ENCODE results near the gene PRX. TPM values are rescaled to one million over a fixed set of nuclear protein-coding genes. Genes with fewer than 3 reads are reported as not detected.

PRX gene
- total and polyA plus RNA-seq, 2 experiments from 2014 or later, result 4.2 TPM

DNA sequence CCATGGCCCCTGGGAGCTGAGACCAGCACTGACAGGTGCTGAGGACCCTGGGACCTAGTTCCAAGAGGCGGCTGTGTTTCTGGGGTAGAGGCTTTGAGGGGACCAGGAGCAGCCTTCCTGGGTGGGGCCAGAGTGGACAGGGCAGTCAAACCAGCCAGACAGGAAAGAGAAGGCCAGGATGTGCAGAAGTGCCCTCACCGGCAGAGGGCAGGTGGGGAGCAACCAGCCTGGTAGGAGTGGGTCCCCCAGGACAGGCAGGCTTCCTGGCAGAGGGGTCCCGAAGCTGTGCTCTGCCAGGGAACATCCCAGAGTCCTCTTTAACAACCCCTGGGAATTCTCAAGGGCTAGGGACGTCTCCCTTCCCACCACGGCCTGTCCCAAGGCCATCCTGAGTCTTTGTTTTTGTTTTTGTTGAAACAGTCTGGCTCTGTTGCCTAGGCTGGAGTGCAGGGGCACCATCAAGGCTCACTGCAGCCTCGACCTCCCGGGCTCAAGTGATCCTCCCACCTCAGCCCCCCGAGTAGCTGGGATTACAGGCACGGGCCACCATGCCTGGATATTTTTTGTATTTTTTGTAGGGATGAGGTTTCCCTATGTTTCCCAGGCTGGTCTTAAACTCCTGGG, 20.2 kb downstream of the PRX start:
- Histone ChIP-seq H3K36me3 (ENCODE audit: insufficient read depth) (no peaks in the 10 kb centered on the region), H3K9me2 (ENCODE audit: insufficient read depth) (no peaks in the 10 kb centered on the region), H4K20me1 (replicated peaks; ENCODE audit: insufficient read depth) (no peaks in the 10 kb centered on the region), H3K79me2 (replicated peaks; ENCODE audit: insufficient read depth) (no peaks in the 10 kb centered on the region), H3K4me2 (no peak overlapping the region), H3K4me3 (no peak overlapping the region), H3K27ac (ENCODE audit: low read depth) (no peak overlapping the region), H2AFZ (no peak overlapping the region), H3K27me3 (ENCODE audit: insufficient read depth) (peaks cover 4% of the 10 kb centered on the region; the same call in 1 of the 2 replicates), H3F3A (replicated peaks; ENCODE audit: low read depth) (no peaks in the 10 kb centered on the region), H3K4me1 (ENCODE audit: insufficient read depth) (no peaks in the 10 kb centered on the region; the same call in 1 of the 2 replicates)
- DNase-seq (ENCODE audit: low spot score) (no peak), ATAC-seq (peak; percentile 43)
- no peaks in the 10 kb centered on the region; the same call in 2 of the 3 replicates for H3K9me3 Mint-ChIP-seq
- no peak overlapping the region for H3K27ac Mint-ChIP-seq
- H3K4me1 Mint-ChIP-seq, result peaks cover 12% of the 10 kb centered on the region
- no peaks in the 10 kb centered on the region for H3K36me3 Mint-ChIP-seq (ENCODE audit: low read depth)
- no peak overlapping the region; the same call in 2 of the 3 replicates for H3K4me3 Mint-ChIP-seq
- no peak for TF ChIP-seq EZH2 (IDR thresholded peaks at IDR 0.05; ENCODE audit: low read depth, unreplicated experiment)
- no peak for TF ChIP-seq CREB1 (CRISPR knock-in tag; IDR thresholded peaks at IDR 0.05; ENCODE audit: low read depth)
- TF ChIP-seq, protein P1, sequence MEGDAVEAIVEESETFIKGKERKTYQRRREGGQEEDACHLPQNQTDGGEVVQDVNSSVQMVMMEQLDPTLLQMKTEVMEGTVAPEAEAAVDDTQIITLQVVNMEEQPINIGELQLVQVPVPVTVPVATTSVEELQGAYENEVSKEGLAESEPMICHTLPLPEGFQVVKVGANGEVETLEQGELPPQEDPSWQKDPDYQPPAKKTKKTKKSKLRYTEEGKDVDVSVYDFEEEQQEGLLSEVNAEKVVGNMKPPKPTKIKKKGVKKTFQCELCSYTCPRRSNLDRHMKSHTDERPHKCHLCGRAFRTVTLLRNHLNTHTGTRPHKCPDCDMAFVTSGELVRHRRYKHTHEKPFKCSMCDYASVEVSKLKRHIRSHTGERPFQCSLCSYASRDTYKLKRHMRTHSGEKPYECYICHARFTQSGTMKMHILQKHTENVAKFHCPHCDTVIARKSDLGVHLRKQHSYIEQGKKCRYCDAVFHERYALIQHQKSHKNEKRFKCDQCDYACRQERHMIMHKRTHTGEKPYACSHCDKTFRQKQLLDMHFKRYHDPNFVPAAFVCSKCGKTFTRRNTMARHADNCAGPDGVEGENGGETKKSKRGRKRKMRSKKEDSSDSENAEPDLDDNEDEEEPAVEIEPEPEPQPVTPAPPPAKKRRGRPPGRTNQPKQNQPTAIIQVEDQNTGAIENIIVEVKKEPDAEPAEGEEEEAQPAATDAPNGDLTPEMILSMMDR (conservative IDR thresholded peaks at IDR 0.05; ENCODE audit: low read depth in 2 of 2), result peak; percentile 12 to 43; a peak in 2 of 4 replicates
- H3K27me3 Mint-ChIP-seq (ENCODE audit: insufficient read depth, low read depth, poor library complexity), result peaks cover 17% of the 10 kb centered on the region

DNA sequence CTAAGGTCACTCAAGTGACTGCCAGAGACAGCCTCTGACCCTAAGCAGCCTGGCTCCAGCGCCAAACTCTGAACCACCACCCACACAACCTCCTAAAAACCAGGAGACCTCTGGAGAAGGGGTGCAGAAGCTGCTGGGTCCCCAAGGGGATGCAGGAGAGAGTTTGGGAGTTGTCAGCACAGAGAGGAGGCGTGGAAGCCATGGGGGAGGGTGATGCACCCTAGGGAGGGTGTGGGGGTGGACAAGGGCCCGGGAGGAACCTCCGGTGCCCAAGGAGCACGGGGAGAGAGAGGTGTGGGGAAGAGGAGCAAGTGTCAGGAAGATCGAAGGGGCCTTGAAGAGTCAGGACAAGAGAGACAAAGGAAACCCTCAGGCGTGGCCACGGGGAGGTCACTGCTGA, 21.1 kb downstream of the PRX start:
- Histone ChIP-seq H3K27me3 (ENCODE audit: insufficient read depth) (no peaks in the 10 kb centered on the region), H3K9me2 (ENCODE audit: insufficient read depth) (no peaks in the 10 kb centered on the region), H4K20me1 (replicated peaks; ENCODE audit: insufficient read depth) (no peaks in the 10 kb centered on the region), H3K4me3 (no peak overlapping the region), H3K4me2 (no peak overlapping the region), H3F3A (replicated peaks; ENCODE audit: low read depth) (no peaks in the 10 kb centered on the region), H3K36me3 (ENCODE audit: insufficient read depth) (no peaks in the 10 kb centered on the region), H3K4me1 (ENCODE audit: insufficient read depth) (no peaks in the 10 kb centered on the region; the same call in 1 of the 2 replicates), H3K27ac (ENCODE audit: low read depth) (no peak overlapping the region), H2AFZ (no peak overlapping the region), H3K79me2 (replicated peaks; ENCODE audit: insufficient read depth) (no peaks in the 10 kb centered on the region)
- Mint-ChIP-seq H3K27me3 (ENCODE audit: insufficient read depth, low read depth, poor library complexity) (peaks cover 15% of the 10 kb centered on the region), H3K9me3 (no peaks in the 10 kb centered on the region; the same call in 2 of the 3 replicates), H3K4me3 (no peak overlapping the region), H3K4me1 (peaks cover 12% of the 10 kb centered on the region), H3K36me3 (ENCODE audit: low read depth) (no peaks in the 10 kb centered on the region), H3K27ac (no peak overlapping the region)
- DNase-seq (ENCODE audit: low spot score), result no peak
- no peak for ATAC-seq
- TF ChIP-seq, protein P2, sequence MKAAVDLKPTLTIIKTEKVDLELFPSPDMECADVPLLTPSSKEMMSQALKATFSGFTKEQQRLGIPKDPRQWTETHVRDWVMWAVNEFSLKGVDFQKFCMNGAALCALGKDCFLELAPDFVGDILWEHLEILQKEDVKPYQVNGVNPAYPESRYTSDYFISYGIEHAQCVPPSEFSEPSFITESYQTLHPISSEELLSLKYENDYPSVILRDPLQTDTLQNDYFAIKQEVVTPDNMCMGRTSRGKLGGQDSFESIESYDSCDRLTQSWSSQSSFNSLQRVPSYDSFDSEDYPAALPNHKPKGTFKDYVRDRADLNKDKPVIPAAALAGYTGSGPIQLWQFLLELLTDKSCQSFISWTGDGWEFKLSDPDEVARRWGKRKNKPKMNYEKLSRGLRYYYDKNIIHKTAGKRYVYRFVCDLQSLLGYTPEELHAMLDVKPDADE (IDR thresholded peaks at IDR 0.05), result no peak
- TF ChIP-seq EZH2 (IDR thresholded peaks at IDR 0.05; ENCODE audit: low read depth, unreplicated experiment) (no peak), JUNB (IDR thresholded peaks at IDR 0.05; ENCODE audit: unreplicated experiment) (no peak), ZNF114 (CRISPR knock-in tag; IDR thresholded peaks at IDR 0.05) (no peak), POLR2AphosphoS5 (IDR thresholded peaks at IDR 0.05; ENCODE audit: low read depth) (no peak)
- TF ChIP-seq, protein P3, sequence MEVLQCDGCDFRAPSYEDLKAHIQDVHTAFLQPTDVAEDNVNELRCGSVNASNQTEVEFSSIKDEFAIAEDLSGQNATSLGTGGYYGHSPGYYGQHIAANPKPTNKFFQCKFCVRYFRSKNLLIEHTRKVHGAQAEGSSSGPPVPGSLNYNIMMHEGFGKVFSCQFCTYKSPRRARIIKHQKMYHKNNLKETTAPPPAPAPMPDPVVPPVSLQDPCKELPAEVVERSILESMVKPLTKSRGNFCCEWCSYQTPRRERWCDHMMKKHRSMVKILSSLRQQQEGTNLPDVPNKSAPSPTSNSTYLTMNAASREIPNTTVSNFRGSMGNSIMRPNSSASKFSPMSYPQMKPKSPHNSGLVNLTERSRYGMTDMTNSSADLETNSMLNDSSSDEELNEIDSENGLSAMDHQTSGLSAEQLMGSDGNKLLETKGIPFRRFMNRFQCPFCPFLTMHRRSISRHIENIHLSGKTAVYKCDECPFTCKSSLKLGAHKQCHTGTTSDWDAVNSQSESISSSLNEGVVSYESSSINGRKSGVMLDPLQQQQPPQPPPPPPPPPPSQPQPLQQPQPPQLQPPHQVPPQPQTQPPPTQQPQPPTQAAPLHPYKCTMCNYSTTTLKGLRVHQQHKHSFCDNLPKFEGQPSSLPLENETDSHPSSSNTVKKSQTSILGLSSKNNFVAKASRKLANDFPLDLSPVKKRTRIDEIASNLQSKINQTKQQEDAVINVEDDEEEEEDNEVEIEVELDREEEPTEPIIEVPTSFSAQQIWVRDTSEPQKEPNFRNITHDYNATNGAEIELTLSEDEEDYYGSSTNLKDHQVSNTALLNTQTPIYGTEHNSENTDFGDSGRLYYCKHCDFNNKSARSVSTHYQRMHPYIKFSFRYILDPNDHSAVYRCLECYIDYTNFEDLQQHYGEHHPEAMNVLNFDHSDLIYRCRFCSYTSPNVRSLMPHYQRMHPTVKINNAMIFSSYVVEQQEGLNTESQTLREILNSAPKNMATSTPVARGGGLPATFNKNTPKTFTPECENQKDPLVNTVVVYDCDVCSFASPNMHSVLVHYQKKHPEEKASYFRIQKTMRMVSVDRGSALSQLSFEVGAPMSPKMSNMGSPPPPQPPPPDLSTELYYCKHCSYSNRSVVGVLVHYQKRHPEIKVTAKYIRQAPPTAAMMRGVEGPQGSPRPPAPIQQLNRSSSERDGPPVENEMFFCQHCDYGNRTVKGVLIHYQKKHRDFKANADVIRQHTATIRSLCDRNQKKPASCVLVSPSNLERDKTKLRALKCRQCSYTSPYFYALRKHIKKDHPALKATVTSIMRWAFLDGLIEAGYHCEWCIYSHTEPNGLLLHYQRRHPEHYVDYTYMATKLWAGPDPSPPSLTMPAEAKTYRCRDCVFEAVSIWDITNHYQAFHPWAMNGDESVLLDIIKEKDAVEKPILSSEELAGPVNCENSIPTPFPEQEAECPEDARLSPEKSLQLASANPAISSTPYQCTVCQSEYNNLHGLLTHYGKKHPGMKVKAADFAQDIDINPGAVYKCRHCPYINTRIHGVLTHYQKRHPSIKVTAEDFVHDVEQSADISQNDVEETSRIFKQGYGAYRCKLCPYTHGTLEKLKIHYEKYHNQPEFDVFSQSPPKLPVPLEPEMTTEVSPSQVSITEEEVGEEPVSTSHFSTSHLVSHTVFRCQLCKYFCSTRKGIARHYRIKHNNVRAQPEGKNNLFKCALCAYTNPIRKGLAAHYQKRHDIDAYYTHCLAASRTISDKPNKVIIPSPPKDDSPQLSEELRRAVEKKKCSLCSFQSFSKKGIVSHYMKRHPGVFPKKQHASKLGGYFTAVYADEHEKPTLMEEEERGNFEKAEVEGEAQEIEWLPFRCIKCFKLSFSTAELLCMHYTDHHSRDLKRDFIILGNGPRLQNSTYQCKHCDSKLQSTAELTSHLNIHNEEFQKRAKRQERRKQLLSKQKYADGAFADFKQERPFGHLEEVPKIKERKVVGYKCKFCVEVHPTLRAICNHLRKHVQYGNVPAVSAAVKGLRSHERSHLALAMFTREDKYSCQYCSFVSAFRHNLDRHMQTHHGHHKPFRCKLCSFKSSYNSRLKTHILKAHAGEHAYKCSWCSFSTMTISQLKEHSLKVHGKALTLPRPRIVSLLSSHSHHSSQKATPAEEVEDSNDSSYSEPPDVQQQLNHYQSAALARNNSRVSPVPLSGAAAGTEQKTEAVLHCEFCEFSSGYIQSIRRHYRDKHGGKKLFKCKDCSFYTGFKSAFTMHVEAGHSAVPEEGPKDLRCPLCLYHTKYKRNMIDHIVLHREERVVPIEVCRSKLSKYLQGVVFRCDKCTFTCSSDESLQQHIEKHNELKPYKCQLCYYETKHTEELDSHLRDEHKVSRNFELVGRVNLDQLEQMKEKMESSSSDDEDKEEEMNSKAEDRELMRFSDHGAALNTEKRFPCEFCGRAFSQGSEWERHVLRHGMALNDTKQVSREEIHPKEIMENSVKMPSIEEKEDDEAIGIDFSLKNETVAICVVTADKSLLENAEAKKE (CRISPR knock-in tag; IDR thresholded peaks at IDR 0.05), result no peak
- TF ChIP-seq, protein P1 (conservative IDR thresholded peaks at IDR 0.05; ENCODE audit: low read depth in 2 of 2), result no peak
